Fibroblast of lung (primary cell): ENCODE results near the gene ASH1L. TPM values are rescaled to one million over a fixed set of nuclear protein-coding genes. Genes with fewer than 3 reads are reported as not detected.
"Not testable (repeated sequence)": the region's sequence is repeated elsewhere in the genome, so short reads cannot be mapped to it uniquely, and the experiment has no call there.

ENCODE experiments used
- DNase-seq, 2 donors: peaks; one replicate each; pipeline versions ENCODE4 v3.0.0 to v3.0.0-alpha.2; 2010; ENCODE audit warnings: low read depth in 2 of 2
- H2AFZ ChIP-seq: 2 replicates; pipeline ENCODE4 v1.5.1; 2012; ENCODE audit warnings: low read length, control low read depth, inconsistent platforms
- H3K27ac ChIP-seq: 2 replicates; pipeline ENCODE4 v1.5.1; 2011; ENCODE audit warnings: low read length, control low read depth; ENCODE audit not compliant: insufficient read depth
- H3K27me3 ChIP-seq: 2 replicates; pipeline ENCODE4 v1.5.1; 2011; ENCODE audit warnings: mild to moderate bottlenecking, low read length; ENCODE audit not compliant: control insufficient read depth, insufficient read depth
- H3K36me3 ChIP-seq: 2 replicates; pipeline ENCODE4 v1.5.1; 2011; ENCODE audit warnings: low read length; ENCODE audit not compliant: control insufficient read depth, insufficient read depth
- H3K4me1 ChIP-seq: 2 replicates; pipeline ENCODE4 v1.5.1; 2011; ENCODE audit warnings: low read length; ENCODE audit not compliant: control insufficient read depth, insufficient read depth; ENCODE audit errors: extremely low read depth
- H3K4me2 ChIP-seq: 2 replicates; pipeline ENCODE4 v1.5.1; 2011; ENCODE audit warnings: low read length, control low read depth; ENCODE audit not compliant: insufficient read depth; ENCODE audit errors: extremely low read depth
- H3K4me3 ChIP-seq, 4 experiments: fragments of 200-600 bp in 1 of 4; sonication (generic) in 1 of 4; replicated peaks in 1 of 4; 2 replicates each; pipeline ENCODE4 v1.5.1; 2011 to 2016; ENCODE audit warnings: low read length in 4 of 4, low read depth in 3 of 4, mild to moderate bottlenecking in 3 of 4, control low read depth in 2 of 4, inconsistent platforms in 1 of 4, mixed read lengths in 1 of 4; ENCODE audit not compliant: insufficient read depth in 1 of 4; ENCODE audit errors: control extremely low read depth in 1 of 4
- H3K79me2 ChIP-seq: 2 replicates; pipeline ENCODE4 v1.5.1; 2012; ENCODE audit warnings: mild to moderate bottlenecking, low read length, inconsistent platforms; ENCODE audit not compliant: control insufficient read depth, insufficient read depth
- H3K9ac ChIP-seq: 2 replicates; pipeline ENCODE4 v1.5.1; 2011; ENCODE audit warnings: mild to moderate bottlenecking, low read length, control low read depth; ENCODE audit not compliant: insufficient read depth
- H3K9me3 ChIP-seq: 2 replicates; pipeline ENCODE4 v1.5.1; 2012; ENCODE audit warnings: low read depth, low read length; ENCODE audit not compliant: control insufficient read depth, insufficient read depth
- H4K20me1 ChIP-seq: 2 replicates; pipeline ENCODE4 v1.5.1; 2011; ENCODE audit warnings: low read length; ENCODE audit not compliant: control insufficient read depth, insufficient read depth; ENCODE audit errors: extremely low read depth
- EZH2 ChIP-seq: IDR thresholded peaks from 2 replicates; pipeline ENCODE4 v1.5.1; 2012; ENCODE audit warnings: low read length, control low read depth, mild to moderate bottlenecking; ENCODE audit errors: missing control alignments
- polyA plus RNA-seq, 2 donors: library from polyadenylated mRNA; depleted of rRNA in 1 of 2; stranded (reverse) in 1 of 2; unstranded in 1 of 2; fragments of >200 nt; gene quantifications; 2 replicates each; pipeline ENCODE4 v1.2.1, GENCODE V29; 2011 to 2012; ENCODE audit warnings: missing spikeins in 1 of 2
- total RNA-seq: library from RNA; depleted of rRNA; stranded (reverse); fragments of >200 nt; gene quantifications from 2 replicates; pipeline ENCODE4 v1.2.1, GENCODE V29; 2014
- TF ChIP-seq, protein P1 (sequence below), 2 donors: IDR thresholded peaks in 1 of 2; conservative IDR thresholded peaks in 1 of 2; 1 replicate in 1 of 2; 2 replicates in 1 of 2; pipeline ENCODE4 v1.5.1; 2011 to 2012; ENCODE audit warnings: low read length in 2 of 2, control low read depth in 1 of 2, inconsistent platforms in 1 of 2, low read depth in 1 of 2, mild to moderate bottlenecking in 1 of 2

ASH1L gene
- total and polyA plus RNA-seq, 2 donors (not counting 1 experiment from before 2014, with no cell fraction given): 19.4 to 35.7 TPM

DNA sequence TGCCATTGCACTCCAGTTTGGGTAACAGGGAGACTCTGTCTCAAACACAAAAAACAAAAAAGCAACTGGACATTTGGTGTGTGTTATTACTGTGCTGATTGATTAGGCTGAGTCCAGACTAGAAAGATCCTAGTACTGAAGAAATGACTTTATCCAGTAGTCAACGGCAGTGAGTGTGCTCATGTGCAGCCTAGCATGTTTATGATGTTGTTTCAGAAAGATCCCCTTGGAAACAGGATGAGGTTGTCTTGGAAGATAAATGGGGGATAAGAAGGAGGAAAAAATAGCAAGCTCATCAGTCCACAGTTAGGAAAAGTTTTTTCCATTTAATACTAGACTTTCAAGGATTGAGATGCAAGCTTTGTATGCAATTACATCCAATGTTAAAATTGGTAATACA, 227.6 kb downstream of the ASH1L start:
- no peaks in the 10 kb centered on the region for H3K4me1 ChIP-seq
- no peaks in the 10 kb centered on the region for H4K20me1 ChIP-seq
- H3K9me3 ChIP-seq: no peaks in the 10 kb centered on the region
- H2AFZ ChIP-seq: no peak overlapping the region
- TF ChIP-seq EZH2: no peak
- H3K9ac ChIP-seq: no peak overlapping the region
- no peaks in the 10 kb centered on the region for H3K79me2 ChIP-seq
- no peaks in the 10 kb centered on the region for H3K27me3 ChIP-seq
- peak in 1 of 2 donors; percentile 27 for DNase-seq
- peaks cover 9% of the 10 kb centered on the region for H3K36me3 ChIP-seq
- no peak overlapping the region for H3K4me3 ChIP-seq
- no peak overlapping the region for H3K27ac ChIP-seq
- H3K4me2 ChIP-seq: no peak overlapping the region

DNA sequence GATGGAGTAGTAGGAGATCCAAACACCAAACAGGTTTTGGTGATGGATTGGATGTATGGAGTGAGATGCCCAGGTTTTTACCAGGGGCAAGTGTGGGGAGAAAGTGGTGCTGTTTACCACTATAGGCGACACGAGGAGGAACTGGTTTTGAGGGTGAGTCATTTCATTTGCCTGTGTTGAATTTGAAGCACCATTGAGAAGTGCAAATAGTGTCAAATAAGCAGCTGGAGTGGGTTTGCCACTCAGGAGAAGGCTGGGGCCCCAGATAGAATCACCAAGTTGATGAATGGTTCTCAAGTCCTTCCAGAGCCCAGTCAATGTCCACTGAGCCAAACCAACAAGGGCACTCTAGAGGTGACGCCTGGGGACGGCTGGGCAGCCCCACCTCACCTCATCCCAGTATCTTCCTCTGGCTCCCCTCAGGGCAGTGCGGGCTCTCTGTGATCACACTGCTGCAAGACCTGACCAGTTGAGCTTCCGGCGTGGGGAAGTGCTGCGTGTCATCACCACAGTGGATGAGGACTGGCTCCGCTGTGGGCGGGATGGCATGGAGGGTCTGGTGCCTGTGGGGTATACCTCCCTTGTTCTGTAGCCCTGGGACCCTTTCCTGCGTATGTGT, 232.5 kb downstream of the ASH1L start:
- Histone ChIP-seq H3K79me2 (peaks cover 4% of the 10 kb centered on the region), H3K9me3 (no peaks in the 10 kb centered on the region), H3K27ac (no peak overlapping the region), H3K9ac (no peak overlapping the region), H3K36me3 (peaks cover 7% of the 10 kb centered on the region), H3K4me2 (no peak overlapping the region), H2AFZ (no peak overlapping the region), H3K4me3 (no peak overlapping the region), H3K27me3 (no peaks in the 10 kb centered on the region), H4K20me1 (no peaks in the 10 kb centered on the region), H3K4me1 (no peaks in the 10 kb centered on the region)
- TF ChIP-seq, protein P1, sequence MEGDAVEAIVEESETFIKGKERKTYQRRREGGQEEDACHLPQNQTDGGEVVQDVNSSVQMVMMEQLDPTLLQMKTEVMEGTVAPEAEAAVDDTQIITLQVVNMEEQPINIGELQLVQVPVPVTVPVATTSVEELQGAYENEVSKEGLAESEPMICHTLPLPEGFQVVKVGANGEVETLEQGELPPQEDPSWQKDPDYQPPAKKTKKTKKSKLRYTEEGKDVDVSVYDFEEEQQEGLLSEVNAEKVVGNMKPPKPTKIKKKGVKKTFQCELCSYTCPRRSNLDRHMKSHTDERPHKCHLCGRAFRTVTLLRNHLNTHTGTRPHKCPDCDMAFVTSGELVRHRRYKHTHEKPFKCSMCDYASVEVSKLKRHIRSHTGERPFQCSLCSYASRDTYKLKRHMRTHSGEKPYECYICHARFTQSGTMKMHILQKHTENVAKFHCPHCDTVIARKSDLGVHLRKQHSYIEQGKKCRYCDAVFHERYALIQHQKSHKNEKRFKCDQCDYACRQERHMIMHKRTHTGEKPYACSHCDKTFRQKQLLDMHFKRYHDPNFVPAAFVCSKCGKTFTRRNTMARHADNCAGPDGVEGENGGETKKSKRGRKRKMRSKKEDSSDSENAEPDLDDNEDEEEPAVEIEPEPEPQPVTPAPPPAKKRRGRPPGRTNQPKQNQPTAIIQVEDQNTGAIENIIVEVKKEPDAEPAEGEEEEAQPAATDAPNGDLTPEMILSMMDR (conservative IDR thresholded peaks at IDR 0.05 in 1 of 2, IDR thresholded peaks at IDR 0.05 in 1 of 2; ENCODE audit: low read depth in 1 of 2, low read length in 2 of 2): no peak
- no peak for TF ChIP-seq EZH2
- no peak for DNase-seq

DNA sequence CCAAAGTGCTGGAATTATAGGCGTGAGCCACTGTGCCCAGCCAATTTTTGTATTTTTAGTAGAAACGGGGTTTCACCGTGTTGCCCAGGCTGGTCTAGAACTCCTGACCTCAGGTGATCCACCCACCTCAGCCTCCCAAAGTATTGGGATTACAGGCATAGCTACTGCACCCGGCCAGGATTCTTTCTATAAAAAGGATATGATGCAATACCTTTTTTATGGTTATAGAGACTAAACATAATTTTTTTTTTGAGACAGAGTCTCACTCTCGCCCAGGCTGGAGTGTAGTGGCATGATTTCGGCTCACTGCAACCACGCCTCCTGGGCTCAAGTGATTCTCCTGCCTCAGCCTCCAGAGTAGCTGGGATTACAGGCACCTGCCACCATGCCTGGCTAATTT, 233.7 kb downstream of the ASH1L start:
- not testable (repeated sequence) for H2AFZ ChIP-seq, H3K4me1 ChIP-seq, DNase-seq, H3K9ac ChIP-seq, H3K36me3 ChIP-seq, H3K4me3 ChIP-seq, H3K4me2 ChIP-seq, H3K27me3 ChIP-seq, H3K9me3 ChIP-seq, H4K20me1 ChIP-seq, H3K27ac ChIP-seq
- H3K79me2 ChIP-seq: peaks cover 10% of the 10 kb centered on the region

DNA sequence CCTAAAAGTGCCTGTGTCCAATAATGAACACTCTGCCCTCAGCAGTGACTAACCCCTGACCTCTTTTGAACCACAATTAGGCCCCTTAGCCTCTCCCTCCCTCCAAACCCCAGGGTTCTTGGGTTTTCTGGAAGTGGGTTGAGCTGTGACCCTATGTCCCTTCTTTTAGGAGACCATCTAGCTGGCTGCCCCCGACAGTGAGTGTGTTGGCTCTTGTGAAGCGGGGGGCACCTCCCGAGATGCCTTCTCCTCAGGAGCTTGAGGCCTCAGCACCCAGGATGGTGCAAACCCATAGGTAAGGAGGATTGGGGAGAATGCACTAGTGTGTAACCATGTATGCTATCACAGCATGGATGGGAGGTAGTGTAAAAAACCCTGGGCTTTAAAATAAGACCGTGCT, 234.6 kb downstream of the ASH1L start:
- no peak for TF ChIP-seq EZH2
- TF ChIP-seq, protein P1 (conservative IDR thresholded peaks at IDR 0.05 in 1 of 2, IDR thresholded peaks at IDR 0.05 in 1 of 2; ENCODE audit: low read depth in 1 of 2, low read length in 2 of 2): no peak
- Histone ChIP-seq H3K4me3 (no peak overlapping the region), H2AFZ (no peak overlapping the region), H3K9me3 (no peaks in the 10 kb centered on the region), H3K9ac (no peak overlapping the region), H3K27ac (no peak overlapping the region), H3K4me1 (no peaks in the 10 kb centered on the region), H3K36me3 (peaks cover 7% of the 10 kb centered on the region), H3K27me3 (no peaks in the 10 kb centered on the region), H3K4me2 (no peak overlapping the region), H3K79me2 (peaks cover 10% of the 10 kb centered on the region), H4K20me1 (no peaks in the 10 kb centered on the region)
- no peak for DNase-seq
